SK-N-SH (cell line): ENCODE results near the gene MICALL1. TPM values are rescaled to one million over a fixed set of nuclear protein-coding genes. Genes with fewer than 3 reads are reported as not detected.

Source experiments
- CTCF ChIA-PET: fragments of 300-600, 350-600 bp; formaldehyde crosslinking; extraction: SDS; loops from one replicate; lab custom pipeline; 2021; lab: Yijun Ruan, JAX
- POLR2A ChIA-PET: fragments of 350-600 bp; sonication (Branson Sonifier 250); formaldehyde crosslinking; extraction: SDS; loops from one replicate; lab custom pipeline; 2020; ENCODE audit warnings: antibody characterized with exemption, inconsistent platforms; lab: Yijun Ruan, JAX
- DNase-seq: peaks from one replicate; pipeline ENCODE4 v3.0.0; 2012
- H2AFZ ChIP-seq: fragments of 200-600 bp; sonication (generic); 2 replicates; pipeline ENCODE4 v1.8.1; 2016; ENCODE audit warnings: antibody characterized with exemption, mild to moderate bottlenecking, low read depth
- H3F3A ChIP-seq: fragments of 200-600 bp; sonication (generic); replicated peaks from 2 replicates; pipeline ENCODE3; 2016; ENCODE audit warnings: antibody characterized with exemption, mild to moderate bottlenecking; ENCODE audit not compliant: insufficient read depth
- H3K27ac ChIP-seq, 2 experiments: fragments of 200-500 bp in 1 of 2; fragments of 200-600 bp in 1 of 2; sonication (Bioruptor generic) in 1 of 2; sonication (generic), shearing (Covaris generic) in 1 of 2; 2 replicates each; pipeline versions ENCODE4 v1.5.1 to v1.6.1; 2014 to 2016; ENCODE audit warnings: low read depth in 2 of 2, inconsistent platforms in 1 of 2, low read length in 1 of 2, mild to moderate bottlenecking in 1 of 2, mixed read lengths in 1 of 2
- H3K27me3 ChIP-seq: fragments of 200-600 bp; sonication (generic), shearing (Covaris generic); 2 replicates; pipeline ENCODE4 v1.6.1; 2016; ENCODE audit warnings: mixed run types; ENCODE audit not compliant: insufficient read depth
- H3K36me3 ChIP-seq, 2 experiments: fragments of 200-500 bp in 1 of 2; fragments of 200-600 bp in 1 of 2; sonication (Bioruptor generic) in 1 of 2; sonication (generic) in 1 of 2; replicated peaks in 1 of 2; 2 replicates each; pipeline versions ENCODE3 to v1.5.1; 2014 to 2016; ENCODE audit warnings: low read length in 1 of 2, mild to moderate bottlenecking in 1 of 2; ENCODE audit not compliant: insufficient read depth in 2 of 2, control insufficient read depth in 1 of 2
- H3K4me1 ChIP-seq, 2 experiments: fragments of 200-500 bp in 1 of 2; fragments of 200-600 bp in 1 of 2; sonication (Bioruptor generic) in 1 of 2; sonication (generic), shearing (Covaris generic) in 1 of 2; 2 replicates each; pipeline versions ENCODE4 v1.5.1 to v1.6.1; 2014 to 2016; ENCODE audit warnings: low read depth in 1 of 2, low read length in 1 of 2, mixed run types in 1 of 2; ENCODE audit not compliant: insufficient read depth in 2 of 2, control insufficient read depth in 1 of 2
- H3K4me2 ChIP-seq: fragments of 200-600 bp; sonication (generic), shearing (Covaris generic); 2 replicates; pipeline ENCODE4 v1.6.1; 2017; ENCODE audit warnings: mixed run types
- H3K4me3 ChIP-seq, 2 experiments: fragments of 200-500 bp in 1 of 2; fragments of 200-600 bp in 1 of 2; sonication (Bioruptor generic) in 1 of 2; sonication (generic), shearing (Covaris generic) in 1 of 2; 2 replicates each; pipeline versions ENCODE4 v1.5.1 to v1.8.1; 2014 to 2016; ENCODE audit warnings: low read depth in 2 of 2, inconsistent platforms in 1 of 2, low read length in 1 of 2, mild to moderate bottlenecking in 1 of 2, mixed read lengths in 1 of 2, moderate library complexity in 1 of 2
- H3K79me2 ChIP-seq: fragments of 200-600 bp; sonication (generic); 2 replicates; pipeline ENCODE4 v1.8.1; 2017; ENCODE audit warnings: mild to moderate bottlenecking; ENCODE audit not compliant: insufficient read depth
- H3K9ac ChIP-seq: fragments of 200-600 bp; sonication (generic); 2 replicates; pipeline ENCODE4 v1.6.1; 2017; ENCODE audit warnings: mixed run types
- H3K9me2 ChIP-seq: fragments of 200-600 bp; sonication (generic); 2 replicates; pipeline ENCODE4 v1.6.1; 2017; ENCODE audit warnings: mixed run types
- H3K9me3 ChIP-seq: fragments of 200-600 bp; sonication (generic); 2 replicates; pipeline ENCODE4 v1.6.1; 2017; ENCODE audit warnings: mixed run types, mild to moderate bottlenecking, moderate library complexity
- H4K20me1 ChIP-seq: fragments of 200-600 bp; sonication (generic); 2 replicates; pipeline ENCODE4 v1.6.1; 2017; ENCODE audit warnings: mild to moderate bottlenecking, mixed run types; ENCODE audit not compliant: insufficient read depth
- FOXM1 ChIP-seq: IDR thresholded peaks from 2 replicates; pipeline ENCODE4 v1.4.0; 2012; ENCODE audit warnings: low read depth, mild to moderate bottlenecking
- GATA2 ChIP-seq: sonication (generic); formaldehyde crosslinking; IDR thresholded peaks from 2 replicates; pipeline ENCODE4 v1.5.0; 2020; ENCODE audit warnings: mild to moderate bottlenecking, missing genetic modification reagents
- REST ChIP-seq: IDR thresholded peaks from 2 replicates; pipeline ENCODE4 v1.6.1; 2012; ENCODE audit warnings: mild to moderate bottlenecking, low read depth, low read length, moderate library complexity
- SIN3A ChIP-seq: IDR thresholded peaks from 2 replicates; pipeline ENCODE4 v1.6.1; 2012; ENCODE audit warnings: low read depth, mild to moderate bottlenecking, low read length, moderate library complexity, borderline replicate concordance
- USF1 ChIP-seq: IDR thresholded peaks from 2 replicates; pipeline ENCODE4 v1.4.0; 2012; ENCODE audit warnings: low read depth, borderline replicate concordance
- ZBTB33 ChIP-seq: IDR thresholded peaks from 2 replicates; pipeline ENCODE4 v1.4.0; 2012; ENCODE audit warnings: low read depth, borderline replicate concordance
- WGBS: methylation state at CpG from one replicate; pipeline ENCODE4 v1.1.6; 2017; ENCODE audit warnings: low lambda C conversion rate; 5-methylcytosine and 5-hydroxymethylcytosine counted together
- polyA plus RNA-seq, 3 experiments: library from polyadenylated mRNA; depleted of rRNA; stranded (reverse); fragments of >200 nt; gene quantifications; 2 replicates each; pipeline ENCODE4 v1.2.3, GENCODE V29; 2012

Gene MICALL1
- polyA plus RNA-seq, 1 of the 3 experiments (the other 2 are of a cell fraction): 12.9 TPM

GRCh38 chr22:37860796-37861421 is 45.2 kb upstream of the MICALL1 start (continued):
- no peak for TF ChIP-seq REST
- no peak for TF ChIP-seq FOXM1
- TF ChIP-seq, all 33 proteins: peak for 0

- ChIA-PET POLR2A (interaction anchor here (0.6 to 1.1 kb wide), 4 partner anchors 12 to 45 kb away, joined by 3 to 4 read pairs (median 4); no protein-coding TSS in a partner anchor), CTCF (interaction anchor here (0.6 to 12.6 kb wide), 33 partner anchors 7 to 177 kb away, joined by 3 to 182 read pairs (median 5); partner anchors contain the start of genes EIF3L, GALR3, GCAT and MICALL1)
- H3K4me3 ChIP-seq: no peak overlapping the region
- no peak for DNase-seq
- no peak overlapping the region for H3K9ac ChIP-seq
- TF ChIP-seq USF1 (no peak), GATA2 (CRISPR knock-in tag) (no peak), SIN3A (no peak), ZBTB33 (no peak)
- no peak overlapping the region; a peak in 1 of 4 replicates for H3K27ac ChIP-seq
- no peak overlapping the region for H2AFZ ChIP-seq
- H3K79me2 ChIP-seq: peaks cover 61% of the 10 kb centered on the region
- peaks cover 40% of the 10 kb centered on the region for H3F3A ChIP-seq
- no peaks in the 10 kb centered on the region for H4K20me1 ChIP-seq
- H3K9me3 ChIP-seq: no peaks in the 10 kb centered on the region
- peaks cover 59 to 63% of the 10 kb centered on the region in 2 experiments for H3K36me3 ChIP-seq
- 92% methylated on average over 7 of the region's 7 CpGs for WGBS
- H3K4me1 ChIP-seq: 0 out of 4 replicates have a peak, but pooled peaks cover 0 to 2% of the 10 kb centered on the region in 2 experiments
- H3K4me2 ChIP-seq: no peak overlapping the region
- no peaks in the 10 kb centered on the region for H3K9me2 ChIP-seq
- H3K27me3 ChIP-seq: no peaks in the 10 kb centered on the region
Observed at GRCh38 chr22:37862570-37863325, 43.3 kb upstream of the MICALL1 start.
